Subcutaneous abdominal adipose tissue (tissue), 5 donors: ENCODE data around the gene UNC79.

ENCODE experiments used
- H3K27ac ChIP-seq: one replicate; pipeline ENCODE4 v1.7.0; 2013; ENCODE audit warnings: low read depth, mild to moderate bottlenecking, inconsistent platforms, low read length, moderate library complexity
- H3K27me3 ChIP-seq, 5 donors: one replicate each; pipeline ENCODE4 v1.7.0; 2013; ENCODE audit warnings: low read length in 5 of 5, inconsistent platforms in 1 of 5; ENCODE audit not compliant: control insufficient read depth in 5 of 5, insufficient read depth in 4 of 5
- H3K36me3 ChIP-seq, 5 donors: one replicate each; pipeline ENCODE4 v1.7.0; 2013; ENCODE audit warnings: low read length in 5 of 5; ENCODE audit not compliant: control insufficient read depth in 5 of 5, insufficient read depth in 5 of 5
- H3K4me1 ChIP-seq, 5 donors: one replicate each; pipeline ENCODE4 v1.7.0; 2013; ENCODE audit warnings: low read length in 5 of 5, mild to moderate bottlenecking in 3 of 5, moderate library complexity in 1 of 5; ENCODE audit not compliant: control insufficient read depth in 5 of 5, insufficient read depth in 5 of 5
- H3K4me3 ChIP-seq, 5 donors: one replicate each; pipeline ENCODE4 v1.7.0; 2013; ENCODE audit warnings: low read length in 5 of 5, low read depth in 1 of 5
- H3K9ac ChIP-seq, 5 donors: one replicate each; pipeline ENCODE4 v1.7.0; 2013; ENCODE audit warnings: low read length in 5 of 5, mild to moderate bottlenecking in 4 of 5, moderate library complexity in 3 of 5
- H3K9me3 ChIP-seq, 5 donors: one replicate each; pipeline ENCODE4 v1.7.0; 2013; ENCODE audit warnings: low read length in 5 of 5; ENCODE audit not compliant: control insufficient read depth in 5 of 5
- donor health status: healthy.
- donor health status: healthy.
- donor health status: healthy.
- donor health status: healthy.
- donor health status: healthy.

UNC79 gene

GRCh38 chr14:93748208-93749075 lies 317.7 kb downstream of the UNC79 start:
- Histone ChIP-seq H3K9me3 (no peaks in the 10 kb centered on the region), H3K9ac (no peak overlapping the region), H3K36me3 (no peaks in the 10 kb centered on the region), H3K27me3 (peaks cover 0 to 11% (median 0%) of the 10 kb centered on the region in 5 donors), H3K4me3 (no peak overlapping the region), H3K4me1 (peaks cover 0 to 6% (median 5%) of the 10 kb centered on the region in 5 donors), H3K27ac (no peak overlapping the region)

GRCh38 chr14:93749076-93749420 lies 318.3 kb downstream of the UNC79 start:
- H3K4me1 ChIP-seq, result peaks cover 0 to 8% (median 5%) of the 10 kb centered on the region in 5 donors
- H3K9me3 ChIP-seq, result no peaks in the 10 kb centered on the region

GRCh38 chr14:93751946-93752655 lies 321.4 kb downstream of the UNC79 start:
- Histone ChIP-seq H3K9ac (no peak overlapping the region), H3K27ac (no peak overlapping the region)

More at GRCh38 chr14:93749076-93749420, 318.3 kb downstream of the UNC79 start:
- Histone ChIP-seq H3K4me3 (no peak overlapping the region), H3K27ac (no peak overlapping the region), H3K9ac (no peak overlapping the region), H3K27me3 (peaks cover 0 to 11% (median 0%) of the 10 kb centered on the region in 5 donors), H3K36me3 (no peaks in the 10 kb centered on the region)

GRCh38 chr14:93752980-93753561 lies 322.3 kb downstream of the UNC79 start:
- H3K27me3 ChIP-seq, result peaks cover 0 to 2% (median 0%) of the 10 kb centered on the region in 5 donors
- no peak overlapping the region for H3K9ac ChIP-seq
- no peak overlapping the region for H3K4me3 ChIP-seq
- no peak overlapping the region for H3K27ac ChIP-seq
- H3K36me3 ChIP-seq, result no peaks in the 10 kb centered on the region
- H3K9me3 ChIP-seq, result no peaks in the 10 kb centered on the region
- peaks cover 0 to 8% (median 5%) of the 10 kb centered on the region in 5 donors for H3K4me1 ChIP-seq

More at GRCh38 chr14:93751946-93752655, 321.4 kb downstream of the UNC79 start:
- Histone ChIP-seq H3K27me3 (peaks cover 0 to 2% (median 0%) of the 10 kb centered on the region in 5 donors), H3K9me3 (no peaks in the 10 kb centered on the region), H3K36me3 (no peaks in the 10 kb centered on the region), H3K4me3 (no peak overlapping the region), H3K4me1 (peaks cover 0 to 8% (median 5%) of the 10 kb centered on the region in 5 donors)

- peaks cover 0 to 8% (median 5%) of the 10 kb centered on the region in 5 donors for H3K4me1 ChIP-seq
- no peaks in the 10 kb centered on the region for H3K9me3 ChIP-seq
- H3K4me3 ChIP-seq, result no peak overlapping the region
- no peak overlapping the region for H3K27ac ChIP-seq
- no peak overlapping the region for H3K9ac ChIP-seq
- H3K27me3 ChIP-seq, result no peaks in the 10 kb centered on the region
- H3K36me3 ChIP-seq, result no peaks in the 10 kb centered on the region
These were observed 322.9 kb downstream of the UNC79 start for GRCh38 chr14:93753647-93754046.

- H3K4me3 ChIP-seq, result no peak overlapping the region
- no peaks in the 10 kb centered on the region for H3K27me3 ChIP-seq
- H3K27ac ChIP-seq, result no peak overlapping the region
- H3K4me1 ChIP-seq, result peaks cover 0 to 25% (median 18%) of the 10 kb centered on the region in 5 donors
- no peaks in the 10 kb centered on the region for H3K9me3 ChIP-seq
- no peak overlapping the region for H3K9ac ChIP-seq
- no peaks in the 10 kb centered on the region for H3K36me3 ChIP-seq
These were observed 326.5 kb downstream of the UNC79 start for GRCh38 chr14:93757206-93757605.
